ENCODE measurements around the gene GGCT.

GRCh38 chr7:30523466-30523865 is 18.8 kb upstream of the GGCT start:
- TF ChIP-seq, protein P1, sequence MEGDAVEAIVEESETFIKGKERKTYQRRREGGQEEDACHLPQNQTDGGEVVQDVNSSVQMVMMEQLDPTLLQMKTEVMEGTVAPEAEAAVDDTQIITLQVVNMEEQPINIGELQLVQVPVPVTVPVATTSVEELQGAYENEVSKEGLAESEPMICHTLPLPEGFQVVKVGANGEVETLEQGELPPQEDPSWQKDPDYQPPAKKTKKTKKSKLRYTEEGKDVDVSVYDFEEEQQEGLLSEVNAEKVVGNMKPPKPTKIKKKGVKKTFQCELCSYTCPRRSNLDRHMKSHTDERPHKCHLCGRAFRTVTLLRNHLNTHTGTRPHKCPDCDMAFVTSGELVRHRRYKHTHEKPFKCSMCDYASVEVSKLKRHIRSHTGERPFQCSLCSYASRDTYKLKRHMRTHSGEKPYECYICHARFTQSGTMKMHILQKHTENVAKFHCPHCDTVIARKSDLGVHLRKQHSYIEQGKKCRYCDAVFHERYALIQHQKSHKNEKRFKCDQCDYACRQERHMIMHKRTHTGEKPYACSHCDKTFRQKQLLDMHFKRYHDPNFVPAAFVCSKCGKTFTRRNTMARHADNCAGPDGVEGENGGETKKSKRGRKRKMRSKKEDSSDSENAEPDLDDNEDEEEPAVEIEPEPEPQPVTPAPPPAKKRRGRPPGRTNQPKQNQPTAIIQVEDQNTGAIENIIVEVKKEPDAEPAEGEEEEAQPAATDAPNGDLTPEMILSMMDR (IDR thresholded peaks at IDR 0.05), result no peak
- TF ChIP-seq EZH2 (IDR thresholded peaks at IDR 0.05), result no peak

Measured in neural progenitor cell (in vitro differentiated cells).